ENCODE results near the gene NHLH1.
A peak's percentile ranks its signal among the peaks of the same experiment; 100 is the strongest.

The NHLH1 gene

GRCh38 chr1:160414881-160415280 is 48.0 kb downstream of the NHLH1 start:
- DNase-seq = no peak

GRCh38 chr1:160415696-160416290 is 48.9 kb downstream of the NHLH1 start:
- no peak for DNase-seq

- peak; percentile 51 for DNase-seq
These were observed 49.5 kb downstream of the NHLH1 start for GRCh38 chr1:160416369-160416768.

GRCh38 chr1:160418483-160418882 is 51.6 kb downstream of the NHLH1 start:
- no peak for DNase-seq

GRCh38 chr1:160419150-160419837 is 52.4 kb downstream of the NHLH1 start:
- no peak for DNase-seq

GRCh38 chr1:160419838-160420169 is 52.9 kb downstream of the NHLH1 start:
- no peak for DNase-seq

- DNase-seq = peak; percentile 68
These were observed 54.3 kb downstream of the NHLH1 start for GRCh38 chr1:160420881-160421842.

- no peak for DNase-seq
These were observed 55.0 kb downstream of the NHLH1 start for GRCh38 chr1:160421881-160422280.
